Measurements from ENCODE around the gene RNF25. TPM values are rescaled to one million over a fixed set of nuclear protein-coding genes. Genes with fewer than 3 reads are reported as not detected.

Gene RNF25
- total and polyA plus RNA-seq, 2 of the 4 experiments (the other 2 are of a cell fraction), result 56.5 to 78.1 TPM

- peak; percentile 85 for TF ChIP-seq USF2 (IDR thresholded peaks at IDR 0.05; ENCODE audit: low read depth, low read length)
These were observed 39.1 kb upstream of the RNF25 start, which contains the start of gene TTLL4 (continued) for GRCh38 chr2:218710687-218711549.

- Histone ChIP-seq H3K9me3 (ENCODE audit: control insufficient read depth, insufficient read depth, low read length) (no peaks in the 10 kb centered on the region), H3K27ac (ENCODE audit: insufficient read depth, low read length) (peak overlapping the region; percentile 4; the same call in 1 of the 2 replicates), H3K56ac (ENCODE audit: extremely low read depth, insufficient read depth, low read length) (no peak overlapping the region), H4K8ac (ENCODE audit: low read depth in 2 of 2, low read length in 2 of 2) (peak overlapping the region; percentile 88 to 97), H3K14ac (replicated peaks; ENCODE audit: low read depth, low read length) (no peak overlapping the region), H3K36me3 (ENCODE audit: control insufficient read depth, insufficient read depth, low read length) (no peaks in the 10 kb centered on the region), H4K91ac (ENCODE audit: insufficient read depth, low read depth, low read length) (no peak overlapping the region), H2AK5ac (ENCODE audit: low read depth, low read length) (no peak overlapping the region), H4K20me1 (ENCODE audit: insufficient read depth, low read length) (no peaks in the 10 kb centered on the region), H3K4me3 (ENCODE audit: insufficient read depth, low read depth, low read length) (peak overlapping the region; percentile 16), H2BK5ac (ENCODE audit: low read depth, low read length, poor library complexity, severe bottlenecking) (no peak overlapping the region), H3K23ac (ENCODE audit: low read depth, low read length) (no peak overlapping the region), H4K5ac (ENCODE audit: low read depth, low read length) (peak overlapping the region; percentile 67), H3K18ac (ENCODE audit: low read depth, low read length) (no peak overlapping the region), H2BK15ac (ENCODE audit: low read depth, low read length) (no peak overlapping the region), H3K27me3 (ENCODE audit: control insufficient read depth, insufficient read depth, low read length) (no peaks in the 10 kb centered on the region), H3K79me1 (ENCODE audit: low read depth in 1 of 2, low read length in 2 of 2) (peaks cover 11 to 23% of the 10 kb centered on the region in 2 experiments; a peak in 3 of 4 replicates), H3K4me1 (ENCODE audit: control insufficient read depth, insufficient read depth, low read length) (peaks cover 3% of the 10 kb centered on the region), H2AFZ (replicated peaks; ENCODE audit: low read length, poor library complexity) (peak overlapping the region; percentile 88), H2BK20ac (ENCODE audit: low read depth, low read length) (no peak overlapping the region), H3K4me2 (ENCODE audit: low read depth, low read length) (peak overlapping the region; percentile 56), H3K9ac (ENCODE audit: low read depth, low read length) (no peak overlapping the region; the same call in 1 of the 2 replicates), H2BK120ac (ENCODE audit: low read depth, low read length) (no peak overlapping the region), H3K4ac (ENCODE audit: low read depth, low read length) (peak overlapping the region; percentile 46; the same call in 1 of the 2 replicates), H3K9me1 (ENCODE audit: insufficient read depth, low read length) (peaks cover 6% of the 10 kb centered on the region; the same call in 1 of the 2 replicates), H2AK9ac (replicated peaks; ENCODE audit: low read depth, low read length, poor library complexity) (peak overlapping the region; percentile 57)
- no TSS peak for BruUV-seq (replicated peaks)
- intact Hi-C loops (cut with micrococcal nuclease) (loop anchor here (1.0 to 2.0 kb wide), 2 partner anchors 20 to 137 kb away; no protein-coding TSS in a partner anchor), dilution Hi-C loops (cut with HindIII; ENCODE audit: low sequenced_read_pairs, unreplicated experiment) (no loop called here), in situ Hi-C loops (cut with MboI; ENCODE audit: low sequenced_read_pairs) (no loop called here)
- TF ChIP-seq RFX5 (IDR thresholded peaks at IDR 0.05; ENCODE audit: low read depth, low read length), result no peak
- DNase-seq, result no peak
- POLR2A ChIA-PET (ENCODE audit: unreplicated experiment), result no interaction called here
- 53% methylated on average over 9 of the region's 14 CpGs; no CpG with 5 or more reads in 1 of the 2 experiments for WGBS, 2 experiments (ENCODE audit: extremely low coverage in 2 of 2, insufficient read length in 1 of 2)
- CTCF ChIA-PET, result interaction anchor here (0.5 to 2.0 kb wide), 13 partner anchors 12 to 166 kb away, joined by 3 to 9 read pairs (median 4); partner anchors contain the start of genes RNF25 and STK36
- ATAC-seq (ENCODE audit: low read depth), result no peak
These were observed 38.5 kb upstream of the RNF25 start for GRCh38 chr2:218710334-218710686.
